Measurements from ENCODE around the gene ELOB. TPM values are rescaled to one million over a fixed set of nuclear protein-coding genes. Genes with fewer than 3 reads are reported as not detected.

The ELOB gene
- total and polyA plus RNA-seq, 7 donors = 226 to 660 (median 317) TPM

DNA sequence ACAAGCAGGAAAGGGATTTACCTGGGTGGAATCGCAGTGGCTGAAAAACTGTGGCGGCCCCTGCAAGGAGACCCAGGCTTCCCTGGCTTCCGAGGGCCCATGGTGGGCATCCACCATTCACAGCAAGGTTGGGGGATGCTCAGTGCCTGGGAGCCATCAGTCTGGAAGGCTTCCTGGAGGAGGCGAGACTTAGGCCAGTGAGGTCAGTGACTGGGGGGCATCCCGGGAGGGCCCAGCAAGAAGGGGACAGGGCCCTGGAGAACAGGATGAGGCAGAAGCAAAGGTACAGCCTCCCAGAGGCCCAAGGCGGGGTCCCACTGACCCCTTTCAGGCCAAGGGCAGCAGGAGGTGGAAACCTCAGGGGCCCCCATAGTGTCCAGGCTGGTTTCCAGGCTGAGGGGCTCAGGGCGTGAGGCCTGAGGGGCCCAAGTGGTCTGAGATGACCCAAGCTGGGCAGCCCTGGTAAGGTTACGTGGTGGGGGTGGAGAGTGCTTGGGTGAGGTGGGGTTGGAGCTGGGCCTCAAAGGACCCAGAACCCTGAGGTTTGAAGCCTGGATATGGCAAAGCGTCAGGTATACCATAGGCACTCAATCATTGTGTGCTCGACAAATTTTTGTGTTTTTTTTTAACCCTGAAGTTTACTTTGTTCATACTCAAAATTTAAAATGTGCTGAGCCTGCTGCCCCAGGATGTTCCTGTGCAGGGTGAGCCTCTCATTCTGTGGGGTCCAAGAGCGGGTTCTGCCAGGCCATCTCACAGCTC lies 40.4 kb downstream of the ELOB start:
- Histone ChIP-seq H3K4me1 (no peaks in the 10 kb centered on the region), H3K27me3 (ENCODE audit: insufficient read depth in 3 of 3, low read length in 2 of 3) (peaks cover 0 to 5% (median 3%) of the 10 kb centered on the region in 3 donors), H3K36me3 (ENCODE audit: insufficient read depth in 1 of 2, low read depth in 1 of 2) (no peaks in the 10 kb centered on the region), H3K9me3 (no peaks in the 10 kb centered on the region), H3K27ac (no peak overlapping the region), H3K4me3 (no peak overlapping the region)
- TF ChIP-seq CTCF (IDR thresholded peaks at IDR 0.05) = no peak
- WGBS, 3 donors = 89 to 92% (median 90%) methylated on average over 11 of the region's 11 CpGs
- ATAC-seq (peak in 1 of 4 donors; percentile 10), DNase-seq (no peak)
- intact Hi-C loops (cut with DNase I) = no loop called here

GRCh38 chr16:2734844-2735515 lies 42.1 kb downstream of the ELOB start:
- peaks cover 0 to 5% (median 3%) of the 10 kb centered on the region in 3 donors for H3K27me3 ChIP-seq (ENCODE audit: insufficient read depth in 3 of 3, low read length in 2 of 3)
- DNase-seq = no peak
- H3K9me3 ChIP-seq = no peaks in the 10 kb centered on the region
- intact Hi-C loops (cut with DNase I) = no loop called here
- H3K4me3 ChIP-seq = no peak overlapping the region
- ATAC-seq = no peak
- no peaks in the 10 kb centered on the region for H3K36me3 ChIP-seq (ENCODE audit: insufficient read depth in 1 of 2, low read depth in 1 of 2)
- no peak for TF ChIP-seq CTCF (IDR thresholded peaks at IDR 0.05)
- no peaks in the 10 kb centered on the region for H3K4me1 ChIP-seq
- no peak overlapping the region for H3K27ac ChIP-seq
- 70 to 74% (median 72%) methylated on average over 10 of the region's 10 CpGs for WGBS, 3 donors

DNA sequence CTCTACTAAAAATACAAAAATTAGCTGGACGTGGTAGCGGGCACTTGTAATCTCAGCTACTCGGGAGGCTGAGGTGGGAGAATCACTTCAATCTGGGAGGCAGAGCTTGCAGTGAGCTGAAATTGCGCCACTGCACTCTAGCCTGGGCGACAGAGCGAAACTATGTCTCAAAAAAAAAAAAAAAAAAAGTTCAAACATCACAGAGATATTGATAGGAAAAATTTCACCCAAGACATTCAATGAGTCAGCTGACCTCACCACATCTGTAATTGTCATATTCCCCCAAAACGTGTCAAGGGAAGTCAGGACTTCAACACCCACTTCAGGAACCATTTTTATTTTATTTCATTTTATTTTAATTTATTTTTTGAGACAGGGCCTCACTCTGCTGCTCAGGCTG lies 49.0 kb downstream of the ELOB start:
- 84 to 88% (median 85%) methylated on average over 7 of the region's 7 CpGs for WGBS, 3 donors
- no peaks in the 10 kb centered on the region for H3K9me3 ChIP-seq
- no peak overlapping the region for H3K27ac ChIP-seq
- ATAC-seq (no peak), DNase-seq (no peak)
- intact Hi-C loops (cut with DNase I) = loop anchor here in 1 of 2 donors (10.0 kb wide), 1 partner anchor 137 kb away; no protein-coding TSS in a partner anchor
- no peak overlapping the region for H3K4me3 ChIP-seq
- TF ChIP-seq CTCF (IDR thresholded peaks at IDR 0.05) = no peak
- peaks cover 0 to 7% (median 0%) of the 10 kb centered on the region in 3 donors for H3K27me3 ChIP-seq (ENCODE audit: insufficient read depth in 3 of 3, low read length in 2 of 3)
- no peaks in the 10 kb centered on the region for H3K36me3 ChIP-seq (ENCODE audit: insufficient read depth in 1 of 2, low read depth in 1 of 2)
- no peaks in the 10 kb centered on the region for H3K4me1 ChIP-seq

- WGBS, 3 donors = 64 to 71% (median 67%) methylated on average over 5 of the region's 5 CpGs
- no peaks in the 10 kb centered on the region for H3K36me3 ChIP-seq (ENCODE audit: insufficient read depth in 1 of 2, low read depth in 1 of 2)
- intact Hi-C loops (cut with DNase I) = loop anchor here in 1 of 2 donors (10.0 kb wide), 1 partner anchor 138 kb away; no protein-coding TSS in a partner anchor
Measured at GRCh38 chr16:2726923-2727322, 50.2 kb downstream of the ELOB start.

More at GRCh38 chr16:2726923-2727322, 50.2 kb downstream of the ELOB start:
- Histone ChIP-seq H3K27me3 (ENCODE audit: insufficient read depth in 3 of 3, low read length in 2 of 3) (peaks cover 0 to 7% (median 0%) of the 10 kb centered on the region in 3 donors), H3K27ac (no peak overlapping the region), H3K9me3 (no peaks in the 10 kb centered on the region), H3K4me1 (no peaks in the 10 kb centered on the region), H3K4me3 (no peak overlapping the region)
- no peak for TF ChIP-seq CTCF (IDR thresholded peaks at IDR 0.05)
- ATAC-seq (no peak), DNase-seq (no peak)

Data from psoas muscle (tissue), 8 donors.